Measurements from ENCODE around the gene CDHR2.

Gene CDHR2

DNA sequence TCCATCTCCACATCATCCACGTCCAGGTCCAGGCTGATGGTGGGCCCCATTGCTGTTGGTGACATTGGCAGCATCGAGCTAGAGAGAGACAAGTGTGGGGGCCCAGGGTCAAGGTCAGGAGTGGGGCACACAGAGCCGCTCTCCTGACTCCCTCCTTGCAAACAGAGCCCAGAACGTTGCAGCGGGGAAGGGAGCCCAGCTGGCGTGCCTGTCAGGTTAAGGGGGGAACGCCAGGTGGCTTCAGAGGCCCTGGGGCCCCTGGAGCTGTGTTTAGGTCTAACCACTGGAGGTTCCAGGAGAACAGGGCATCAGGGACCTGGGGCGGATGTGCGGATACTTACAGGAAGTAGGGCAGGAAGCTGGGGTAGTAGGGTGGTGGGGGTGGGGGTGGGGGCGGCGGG is 19.4 kb upstream of the CDHR2 start:
- Histone ChIP-seq H3K4me1 (ENCODE audit: control insufficient read depth in 1 of 2, insufficient read depth in 1 of 2, low read depth in 1 of 2, low read length in 1 of 2) (peaks cover 52 to 54% of the 10 kb centered on the region in 2 experiments), H3K27ac (peak overlapping the region; percentile 100), H3K4me3 (ENCODE audit: low read depth in 1 of 2, low read length in 1 of 2) (peak overlapping the region in 1 of 2 experiments; percentile 14), H3K9me3 (no peaks in the 10 kb centered on the region), H3K36me3 (peaks cover 60% of the 10 kb centered on the region), H3K27me3 (no peaks in the 10 kb centered on the region)
- TF ChIP-seq, protein P1, sequence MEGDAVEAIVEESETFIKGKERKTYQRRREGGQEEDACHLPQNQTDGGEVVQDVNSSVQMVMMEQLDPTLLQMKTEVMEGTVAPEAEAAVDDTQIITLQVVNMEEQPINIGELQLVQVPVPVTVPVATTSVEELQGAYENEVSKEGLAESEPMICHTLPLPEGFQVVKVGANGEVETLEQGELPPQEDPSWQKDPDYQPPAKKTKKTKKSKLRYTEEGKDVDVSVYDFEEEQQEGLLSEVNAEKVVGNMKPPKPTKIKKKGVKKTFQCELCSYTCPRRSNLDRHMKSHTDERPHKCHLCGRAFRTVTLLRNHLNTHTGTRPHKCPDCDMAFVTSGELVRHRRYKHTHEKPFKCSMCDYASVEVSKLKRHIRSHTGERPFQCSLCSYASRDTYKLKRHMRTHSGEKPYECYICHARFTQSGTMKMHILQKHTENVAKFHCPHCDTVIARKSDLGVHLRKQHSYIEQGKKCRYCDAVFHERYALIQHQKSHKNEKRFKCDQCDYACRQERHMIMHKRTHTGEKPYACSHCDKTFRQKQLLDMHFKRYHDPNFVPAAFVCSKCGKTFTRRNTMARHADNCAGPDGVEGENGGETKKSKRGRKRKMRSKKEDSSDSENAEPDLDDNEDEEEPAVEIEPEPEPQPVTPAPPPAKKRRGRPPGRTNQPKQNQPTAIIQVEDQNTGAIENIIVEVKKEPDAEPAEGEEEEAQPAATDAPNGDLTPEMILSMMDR (IDR thresholded peaks at IDR 0.05): no peak

GRCh38 chr5:176530393-176530982 is 18.7 kb upstream of the CDHR2 start:
- Histone ChIP-seq H3K4me3 (ENCODE audit: low read depth in 1 of 2, low read length in 1 of 2) (peak overlapping the region; percentile 20 to 35), H3K27ac (peak overlapping the region; percentile 100), H3K9me3 (no peaks in the 10 kb centered on the region), H3K27me3 (no peaks in the 10 kb centered on the region), H3K36me3 (peaks cover 60% of the 10 kb centered on the region), H3K4me1 (ENCODE audit: control insufficient read depth in 1 of 2, insufficient read depth in 1 of 2, low read depth in 1 of 2, low read length in 1 of 2) (peaks cover 59 to 62% of the 10 kb centered on the region in 2 experiments)
- TF ChIP-seq, protein P1 (IDR thresholded peaks at IDR 0.05): no peak

- TF ChIP-seq, protein P1 (IDR thresholded peaks at IDR 0.05): no peak
- peaks cover 67 to 69% of the 10 kb centered on the region in 2 experiments for H3K4me1 ChIP-seq (ENCODE audit: control insufficient read depth in 1 of 2, insufficient read depth in 1 of 2, low read depth in 1 of 2, low read length in 1 of 2)
- no peaks in the 10 kb centered on the region for H3K27me3 ChIP-seq
- peak overlapping the region; percentile 100 for H3K27ac ChIP-seq
- H3K36me3 ChIP-seq: peaks cover 59% of the 10 kb centered on the region
- no peaks in the 10 kb centered on the region for H3K9me3 ChIP-seq
- peak overlapping the region; percentile 8 to 35 for H3K4me3 ChIP-seq (ENCODE audit: low read depth in 1 of 2, low read length in 1 of 2)
Measured at GRCh38 chr5:176530983-176531901, 17.9 kb upstream of the CDHR2 start.

DNA sequence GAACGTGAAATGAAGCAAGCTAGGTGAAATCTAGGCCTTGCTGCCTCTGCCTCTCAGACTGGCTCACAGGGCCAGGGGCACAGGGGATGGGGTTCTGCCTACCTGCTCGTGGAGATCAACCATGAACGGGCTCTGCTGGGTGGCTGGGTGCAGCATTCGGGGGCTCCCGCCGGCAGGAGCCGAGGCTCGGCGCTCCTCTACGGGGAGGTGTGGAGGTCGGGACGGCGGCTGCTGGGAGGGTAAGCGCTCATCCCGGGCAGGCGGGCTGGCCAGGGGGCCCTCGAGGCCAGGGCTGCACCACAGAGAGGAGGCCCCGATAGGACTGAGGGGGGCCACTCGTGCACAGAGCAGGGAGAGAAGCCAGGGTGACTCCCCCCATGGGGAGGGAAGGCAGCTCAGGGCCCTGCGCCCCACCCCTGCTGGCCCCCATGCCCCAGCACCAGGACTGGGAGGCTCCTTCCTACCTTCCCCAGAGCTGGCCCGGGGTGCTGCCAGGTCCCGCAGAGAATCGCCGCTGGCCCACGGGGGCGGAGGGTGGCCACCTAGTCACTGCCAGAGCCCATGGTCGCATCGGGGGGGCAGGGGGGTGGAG is 17.1 kb upstream of the CDHR2 start:
- TF ChIP-seq, protein P1 (IDR thresholded peaks at IDR 0.05): no peak
- Histone ChIP-seq H3K27me3 (no peaks in the 10 kb centered on the region), H3K4me3 (ENCODE audit: low read depth in 1 of 2, low read length in 1 of 2) (peak overlapping the region in 1 of 2 experiments; percentile 10), H3K36me3 (peaks cover 53% of the 10 kb centered on the region), H3K4me1 (ENCODE audit: control insufficient read depth in 1 of 2, insufficient read depth in 1 of 2, low read depth in 1 of 2, low read length in 1 of 2) (peaks cover 67 to 71% of the 10 kb centered on the region in 2 experiments), H3K9me3 (no peaks in the 10 kb centered on the region), H3K27ac (peak overlapping the region; percentile 100)

GRCh38 chr5:176532795-176533194 is 16.3 kb upstream of the CDHR2 start:
- peak overlapping the region; percentile 75 to 99 for H3K4me3 ChIP-seq (ENCODE audit: low read depth in 1 of 2, low read length in 1 of 2)
- H3K9me3 ChIP-seq: no peaks in the 10 kb centered on the region
- no peaks in the 10 kb centered on the region for H3K27me3 ChIP-seq
- peaks cover 45% of the 10 kb centered on the region for H3K36me3 ChIP-seq
- peaks cover 67 to 71% of the 10 kb centered on the region in 2 experiments for H3K4me1 ChIP-seq (ENCODE audit: control insufficient read depth in 1 of 2, insufficient read depth in 1 of 2, low read depth in 1 of 2, low read length in 1 of 2)
- TF ChIP-seq, protein P1 (IDR thresholded peaks at IDR 0.05): no peak
- peak overlapping the region; percentile 100 for H3K27ac ChIP-seq
